SH-SY5Y (cell line): Measurements from ENCODE around the gene TTC28.

Experiments used
- GATA2 ChIP-seq: IDR thresholded peaks from 2 replicates; pipeline ENCODE4 v1.6.1; 2011; ENCODE audit warnings: mild to moderate bottlenecking, low read depth, low read length
- GATA3 ChIP-seq: IDR thresholded peaks from 2 replicates; pipeline ENCODE4 v1.6.1; 2011; ENCODE audit warnings: low read depth, mild to moderate bottlenecking, low read length, moderate library complexity

- TF ChIP-seq GATA3 (no peak), GATA2 (no peak)
These were observed 236.7 kb downstream of the TTC28 start for GRCh38 chr22:28442711-28443525.
